K562 (cell line): ENCODE measurements around the gene PRXL2B. TPM values are rescaled to one million over a fixed set of nuclear protein-coding genes. Genes with fewer than 3 reads are reported as not detected.

Experiments used
- ATAC-seq: fragments of 200-7000 bp; cut with Tn5 transposase; 3 replicates; pipeline ENCODE4 v1.9.1; 2020; ENCODE audit warnings: moderate library complexity
- BruUV-seq: library from RNA; stranded (reverse); fragments of 400-500 nt; replicated peaks from 2 replicates; lab custom pipeline; 2021; lab: Mats Ljungman, UMichigan
- CTCF ChIA-PET: fragments of 300-600 bp; formaldehyde crosslinking; extraction: SDS; loops from one replicate; lab custom pipeline; 2021; ENCODE audit warnings: low intra/inter-chr PET ratio; lab: Yijun Ruan, JAX
- POLR2A ChIA-PET: fragments of 300-600, 350-650 bp; sonication (Branson Sonifier 250); formaldehyde crosslinking; extraction: SDS; loops from one replicate; lab custom pipeline; 2021; ENCODE audit warnings: antibody characterized with exemption, inconsistent platforms; lab: Yijun Ruan, JAX
- DNase-seq, 4 experiments: peaks; one replicate each; pipeline versions ENCODE4 v3.0.0 to v3.0.0-alpha.2; 2011 to 2018; ENCODE audit warnings: low spot score in 3 of 4, mixed read lengths in 3 of 4; ENCODE audit errors: extremely low read depth in 1 of 4
- FAIRE-seq: peaks from 2 replicates; lab custom pipeline; 2011; peaks lifted over from hg19 to GRCh38; lab: Jason Lieb, UNC
- H2AFZ ChIP-seq: 2 replicates; pipeline ENCODE4 v1.6.0; 2011; ENCODE audit warnings: low read depth, low read length, control low read depth, inconsistent platforms
- H3K27ac ChIP-seq: fragments of 200-600 bp; 3 replicates; pipeline ENCODE4 v1.8.0; 2011; ENCODE audit warnings: low read depth, mild to moderate bottlenecking, control low read depth, inconsistent platforms, low read length, moderate library complexity, mixed read lengths; ENCODE audit errors: extremely low read depth
- H3K27me3 ChIP-seq, 2 experiments: fragments of 300-600 bp in 1 of 2; 2 replicates in 1 of 2; 3 replicates in 1 of 2; pipeline versions ENCODE4 v1.6.0 to v1.8.0; 2011; ENCODE audit warnings: inconsistent platforms in 2 of 2, low read length in 2 of 2, mild to moderate bottlenecking in 1 of 2, mixed read lengths in 1 of 2, moderate library complexity in 1 of 2; ENCODE audit not compliant: control insufficient read depth in 2 of 2, insufficient read depth in 2 of 2
- H3K36me3 ChIP-seq: fragments of 300-600 bp; 3 replicates; pipeline ENCODE4 v1.8.0; 2011; ENCODE audit warnings: mild to moderate bottlenecking, low read length, inconsistent platforms; ENCODE audit not compliant: control insufficient read depth, insufficient read depth
- H3K4me1 ChIP-seq, 2 experiments: fragments of 200-600 bp in 1 of 2; replicated peaks in 1 of 2; 2 replicates in 1 of 2; 3 replicates in 1 of 2; pipeline versions ENCODE4 v1.5.1 to v1.8.0; 2011; ENCODE audit warnings: inconsistent platforms in 2 of 2, low read length in 2 of 2, mild to moderate bottlenecking in 1 of 2, mixed read lengths in 1 of 2, moderate library complexity in 1 of 2; ENCODE audit not compliant: control insufficient read depth in 2 of 2, insufficient read depth in 2 of 2
- H3K4me2 ChIP-seq: 2 replicates; pipeline ENCODE4 v1.6.1; 2011; ENCODE audit warnings: low read length, control low read depth, inconsistent platforms, mixed read lengths; ENCODE audit not compliant: insufficient read depth
- H3K4me3 ChIP-seq: fragments of 200-600 bp; sonication (generic), shearing (Covaris generic); 2 replicates; pipeline ENCODE4 v1.5.1; 2016; ENCODE audit warnings: control low read depth, inconsistent platforms
- H3K79me2 ChIP-seq: fragments of 200-600 bp; 3 replicates; pipeline ENCODE4 v1.8.0; 2011; ENCODE audit warnings: low read length, inconsistent platforms; ENCODE audit not compliant: control insufficient read depth, insufficient read depth
- H3K9ac ChIP-seq, 2 experiments: 2 replicates each; pipeline versions ENCODE4 v1.6.0 to v1.6.1; 2011; ENCODE audit warnings: low read depth in 2 of 2, low read length in 2 of 2, control low read depth in 1 of 2, inconsistent platforms in 1 of 2, mild to moderate bottlenecking in 1 of 2, mixed read lengths in 1 of 2; ENCODE audit not compliant: insufficient read depth in 1 of 2
- H3K9me1 ChIP-seq: one replicate; pipeline ENCODE4 v1.6.0; 2011; ENCODE audit warnings: inconsistent platforms, mild to moderate bottlenecking, low read length, moderate library complexity; ENCODE audit not compliant: control insufficient read depth, insufficient read depth
- H3K9me3 ChIP-seq: replicated peaks from 2 replicates; pipeline ENCODE4 v1.5.1; 2011; ENCODE audit warnings: low read depth, low read length, inconsistent platforms; ENCODE audit not compliant: control insufficient read depth, insufficient read depth
- H4K20me1 ChIP-seq: replicated peaks from 2 replicates; pipeline ENCODE4 v1.6.1; 2011; ENCODE audit warnings: low read length, inconsistent platforms, mixed read lengths; ENCODE audit not compliant: control insufficient read depth, insufficient read depth
- DMBX1 ChIP-seq: fragments of 250-450 bp; sonication (Bioruptor Pico); IDR thresholded peaks from 2 replicates; pipeline ENCODE4 v1.8.0; 2022; ENCODE audit warnings: inconsistent platforms, mild to moderate bottlenecking, moderate library complexity, borderline replicate concordance
- FUS ChIP-seq: fragments of 200-400 bp; formaldehyde crosslinking; optimal IDR thresholded peaks from 2 replicates; pipeline ENCODE3; 2017; ENCODE audit warnings: low read depth, low read length
- MIER1 ChIP-seq: fragments of 450-650 bp; IDR thresholded peaks from 2 replicates; pipeline ENCODE4 v1.6.1; 2016; ENCODE audit warnings: antibody characterized with exemption, mild to moderate bottlenecking, low read depth
- SMAD4 ChIP-seq: fragments of 250-450 bp; sonication (Bioruptor Pico); conservative IDR thresholded peaks from 2 replicates; pipeline ENCODE4 v1.8.0; 2021; ENCODE audit warnings: inconsistent platforms, mild to moderate bottlenecking, moderate library complexity
- TCF3 ChIP-seq: sonication (generic); formaldehyde crosslinking; IDR thresholded peaks from 2 replicates; pipeline ENCODE4 v1.4.0; 2020; ENCODE audit warnings: mild to moderate bottlenecking, missing genetic modification reagents
- ZFP36 ChIP-seq: fragments of 150-350 bp; IDR thresholded peaks from 2 replicates; pipeline ENCODE4 v1.6.1; 2018; ENCODE audit warnings: low read length, low read depth; ENCODE audit not compliant: partially characterized antibody
- WGBS: fragments of 100-300 bp; shearing (Covaris generic); methylation state at CpG from one replicate; pipeline ENCODE4 v1.1.6; 2016; ENCODE audit warnings: low coverage, mixed read lengths; ENCODE audit not compliant: insufficient coverage; ENCODE audit errors: missing lambda C conversion rate; 5-methylcytosine and 5-hydroxymethylcytosine counted together
- in situ Hi-C: fragments of 300-500 bp; cut with MboI; formaldehyde crosslinking; loops from 4 replicates; pipeline ENCODE4 v1.15.0; 2018; ENCODE audit warnings: inconsistent platforms, mixed read lengths
- intact Hi-C: fragments of 100-400 bp; cut with micrococcal nuclease; formaldehyde crosslinking; loops from 2 replicates; pipeline ENCODE4 v1.14.2; 2022
- polyA plus RNA-seq, 8 experiments: library from polyadenylated mRNA; depleted of rRNA in 4 of 8; stranded (reverse) in 5 of 8; unstranded in 3 of 8; fragments of >200 nt; fragmentation: Nextera tagmentation in 2 of 8; fragmentation: Illumina TruSeq in 1 of 8; extraction: Ambion mirVana in 2 of 8; extraction: Trizol in 1 of 8; gene quantifications; 2 replicates each; pipeline versions ENCODE4 v1.2.1 to v1.2.3, GENCODE V29; 2011 to 2014; ENCODE audit warnings: inconsistent platforms in 1 of 8, missing spikeins in 1 of 8
- total RNA-seq, 7 experiments: library from RNA; depleted of rRNA in 6 of 7; stranded (reverse); fragments of >200 nt in 6 of 7; fragmentation: Illumina TruSeq in 2 of 7; extraction: Trizol in 2 of 7; gene quantifications; 2 replicates each; pipeline versions ENCODE4 v1.2.1 to v1.2.3, GENCODE V29; 2011 to 2021; ENCODE audit warnings: low replicate concordance in 1 of 7

The PRXL2B gene
- total and polyA plus RNA-seq, 9 of the 15 experiments (the other 6 are each of a cell fraction or from before 2014, with no cell fraction given), result 0.99 to 25.3 (median 11.8) TPM

GRCh38 chr1:2635361-2636010 lies 48.9 kb downstream of the PRXL2B start:
- H3K27ac ChIP-seq, result no peak overlapping the region
- BruUV-seq, result no TSS peak
- DNase-seq (no peak), ATAC-seq (no peak), FAIRE-seq (no peak)
- no peak overlapping the region for H3K4me2 ChIP-seq
- H3K36me3 ChIP-seq, result no peaks in the 10 kb centered on the region
- 0% methylated on average over 10 of the region's 10 CpGs for WGBS
- H3K9me1 ChIP-seq, result peaks cover 2% of the 10 kb centered on the region
- ChIA-PET CTCF (no interaction called here), POLR2A (no interaction called here)
- in situ Hi-C loops (loop anchor here (10.0 kb wide), 1 partner anchor 221 kb away; the partner anchor contains the start of gene PEX10), intact Hi-C loops (no loop called here)
- no peaks in the 10 kb centered on the region for H4K20me1 ChIP-seq
- H3K4me3 ChIP-seq, result no peak overlapping the region
- no peak overlapping the region for H2AFZ ChIP-seq
- H3K4me1 ChIP-seq, result peaks cover 0 to 14% of the 10 kb centered on the region in 2 experiments; a peak in 1 of 5 replicates
- H3K9me3 ChIP-seq, result peaks cover 5% of the 10 kb centered on the region
- TF ChIP-seq SMAD4 (CRISPR knock-in tag), result no peak
- no peak for TF ChIP-seq TCF3
- no peak for TF ChIP-seq MIER1
- H3K27me3 ChIP-seq, result peaks cover 0 to 4% of the 10 kb centered on the region in 2 experiments; a peak in 1 of 5 replicates
- no peaks in the 10 kb centered on the region for H3K79me2 ChIP-seq
- no peak overlapping the region for H3K9ac ChIP-seq

- peaks cover 0 to 23% of the 10 kb centered on the region in 2 experiments; a peak in 2 of 5 replicates for H3K4me1 ChIP-seq
- TF ChIP-seq ZFP36, result peak; percentile 79
- TF ChIP-seq FUS, result no peak
- TF ChIP-seq DMBX1 (CRISPR knock-in tag), result no peak
- DNase-seq, result no peak
- no peaks in the 10 kb centered on the region for H3K79me2 ChIP-seq
- H3K27me3 ChIP-seq, result peaks cover 0 to 4% of the 10 kb centered on the region in 2 experiments; a peak in 1 of 5 replicates
- WGBS, result 4% methylated on average over 7 of the region's 7 CpGs
- H3K36me3 ChIP-seq, result no peaks in the 10 kb centered on the region
- H3K9ac ChIP-seq, result no peak overlapping the region
- intact Hi-C loops, result no loop called here
- H3K4me2 ChIP-seq, result no peak overlapping the region
- H3K27ac ChIP-seq, result no peak overlapping the region
- no peaks in the 10 kb centered on the region for H4K20me1 ChIP-seq
- no peak for ATAC-seq
- in situ Hi-C loops, result loop anchor here (10.0 kb wide), 1 partner anchor 222 kb away; the partner anchor contains the start of gene PEX10
- FAIRE-seq, result no peak
- H3K4me3 ChIP-seq, result no peak overlapping the region
- peaks cover 2% of the 10 kb centered on the region for H3K9me1 ChIP-seq
- POLR2A ChIA-PET, result no interaction called here
- H2AFZ ChIP-seq, result no peak overlapping the region
- no TSS peak for BruUV-seq
- no peaks in the 10 kb centered on the region for H3K9me3 ChIP-seq
- CTCF ChIA-PET, result no interaction called here
Measured at GRCh38 chr1:2636733-2637132, 50.2 kb downstream of the PRXL2B start.
